GM21737 (cell line): ENCODE data around the gene RGS19.

ENCODE experiments used
- ATAC-seq: cut with Tn5 transposase; IDR thresholded peaks from one replicate; pipeline ENCODE4 v1.9.1; 2021; ENCODE audit warnings: mild to moderate bottlenecking, moderate library complexity; ENCODE audit not compliant: unreplicated experiment

The RGS19 gene

GRCh38 chr20:64108731-64109681 is 29.7 kb upstream of the RGS19 start:
- ATAC-seq: no peak

- no peak for ATAC-seq
These were observed 28.6 kb upstream of the RGS19 start for GRCh38 chr20:64107736-64108457.

- no peak for ATAC-seq
These were observed 27.8 kb upstream of the RGS19 start, which contains the start of gene NPBWR2 for GRCh38 chr20:64106981-64107735. NPBWR2 (minus strand) TSS chr20:64107565; CDS start chr20:64106831, 734 bp downstream.

- no peak for ATAC-seq
These were observed 27.2 kb upstream of the RGS19 start for GRCh38 chr20:64106435-64106961.

- no peak for ATAC-seq
These were observed 26.6 kb upstream of the RGS19 start for GRCh38 chr20:64105846-64106434.

- no peak for ATAC-seq
These were observed 25.5 kb upstream of the RGS19 start for GRCh38 chr20:64104667-64105451.

GRCh38 chr20:64103871-64104666 is 24.8 kb upstream of the RGS19 start:
- ATAC-seq: no peak

GRCh38 chr20:64102647-64103354 is 23.5 kb upstream of the RGS19 start:
- no peak for ATAC-seq

- ATAC-seq: no peak
These were observed 22.7 kb upstream of the RGS19 start for GRCh38 chr20:64101731-64102621.

GRCh38 chr20:64100946-64101688 is 21.8 kb upstream of the RGS19 start:
- no peak for ATAC-seq

- no peak for ATAC-seq
These were observed 21.2 kb upstream of the RGS19 start for GRCh38 chr20:64100566-64100888.

- ATAC-seq: no peak
These were observed 20.7 kb upstream of the RGS19 start for GRCh38 chr20:64099880-64100565.

- no peak for ATAC-seq
These were observed 19.9 kb upstream of the RGS19 start for GRCh38 chr20:64099086-64099786.

- ATAC-seq: no peak
These were observed 19.2 kb upstream of the RGS19 start for GRCh38 chr20:64098471-64099013.

GRCh38 chr20:64096535-64096934 is 17.2 kb upstream of the RGS19 start:
- ATAC-seq: no peak
